IPS-20b (cell line): ENCODE measurements around the gene SPPL2B.

Experiments used
- H3K27ac ChIP-seq: one replicate; pipeline ENCODE4 v1.5.1; 2013; ENCODE audit warnings: low read length
- H3K27me3 ChIP-seq: 2 replicates; pipeline ENCODE4 v1.6.1; 2013; ENCODE audit warnings: mild to moderate bottlenecking, low read length, inconsistent platforms; ENCODE audit not compliant: insufficient read depth
- H3K36me3 ChIP-seq: 2 replicates; pipeline ENCODE4 v1.6.1; 2013; ENCODE audit warnings: low read depth, mild to moderate bottlenecking, inconsistent platforms, low read length, moderate library complexity; ENCODE audit not compliant: insufficient read depth
- H3K4me1 ChIP-seq: 2 replicates; pipeline ENCODE4 v1.6.1; 2013; ENCODE audit warnings: mild to moderate bottlenecking, control low read depth, inconsistent platforms, low read length, moderate library complexity; ENCODE audit not compliant: insufficient read depth
- H3K4me3 ChIP-seq: 2 replicates; pipeline ENCODE4 v1.5.1; 2013; ENCODE audit warnings: mild to moderate bottlenecking, low read length, inconsistent platforms
- H3K9ac ChIP-seq: 2 replicates; pipeline ENCODE4 v1.6.1; 2013; ENCODE audit warnings: low read depth, mild to moderate bottlenecking, inconsistent platforms, low read length, moderate library complexity
- H3K9me3 ChIP-seq: 2 replicates; pipeline ENCODE4 v1.6.1; 2013; ENCODE audit warnings: mild to moderate bottlenecking, low read depth, low read length, inconsistent platforms; ENCODE audit not compliant: insufficient read depth

SPPL2B gene

DNA sequence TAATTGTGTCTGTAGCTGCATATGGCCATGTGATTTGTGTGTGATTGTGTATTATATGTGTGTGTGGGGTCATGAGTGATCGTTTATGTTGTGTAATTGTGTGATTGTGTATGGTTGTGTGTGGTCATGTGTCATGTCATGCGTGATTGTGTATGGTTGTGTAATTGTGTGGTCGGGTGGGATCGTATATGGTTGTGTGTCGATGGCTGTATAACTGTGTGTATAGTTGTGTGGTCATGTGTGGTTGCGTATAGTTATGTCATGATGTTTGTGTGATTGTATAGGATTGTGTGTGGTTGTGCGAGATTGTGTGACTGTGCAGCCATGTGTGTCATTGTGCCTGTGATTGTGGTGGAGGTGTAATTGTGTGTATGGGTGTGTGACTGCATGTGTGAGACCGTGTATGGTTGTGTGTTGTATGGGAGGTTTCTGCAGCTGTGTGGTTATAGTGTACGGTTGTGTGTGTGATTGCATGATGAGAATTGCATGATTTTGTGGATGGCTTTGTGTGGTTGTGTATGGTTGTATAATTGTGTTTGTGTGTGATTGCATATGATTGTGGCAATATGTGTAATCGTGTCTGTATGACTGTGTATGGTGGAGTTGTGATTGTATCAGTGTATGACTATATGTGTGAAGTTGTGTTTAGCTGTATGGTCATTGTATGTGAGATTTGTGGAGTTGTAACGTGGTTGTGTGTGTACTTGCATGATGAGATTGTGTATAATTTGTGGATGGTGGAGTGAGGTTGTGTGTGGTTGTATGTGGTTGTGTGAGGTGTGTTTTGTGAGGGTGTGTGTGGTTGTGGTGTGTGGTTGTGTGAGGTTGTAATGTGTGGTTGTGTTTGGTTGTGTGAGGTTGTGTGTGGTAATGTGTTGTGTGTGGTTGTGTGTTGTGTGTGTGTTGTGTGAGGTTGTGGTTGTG, 33.8 kb downstream of the SPPL2B start:
- Histone ChIP-seq H3K9ac (no peak overlapping the region), H3K4me3 (no peak overlapping the region), H3K36me3 (no peaks in the 10 kb centered on the region), H3K4me1 (no peaks in the 10 kb centered on the region), H3K9me3 (no peaks in the 10 kb centered on the region), H3K27me3 (peaks cover 37% of the 10 kb centered on the region), H3K27ac (no peak overlapping the region)

- Histone ChIP-seq H3K9ac (no peak overlapping the region), H3K4me3 (no peak overlapping the region), H3K4me1 (no peaks in the 10 kb centered on the region), H3K36me3 (no peaks in the 10 kb centered on the region), H3K9me3 (no peaks in the 10 kb centered on the region), H3K27me3 (peaks cover 37% of the 10 kb centered on the region), H3K27ac (no peak overlapping the region)
Observed at GRCh38 chr19:2362970-2363300, 34.5 kb downstream of the SPPL2B start.

DNA sequence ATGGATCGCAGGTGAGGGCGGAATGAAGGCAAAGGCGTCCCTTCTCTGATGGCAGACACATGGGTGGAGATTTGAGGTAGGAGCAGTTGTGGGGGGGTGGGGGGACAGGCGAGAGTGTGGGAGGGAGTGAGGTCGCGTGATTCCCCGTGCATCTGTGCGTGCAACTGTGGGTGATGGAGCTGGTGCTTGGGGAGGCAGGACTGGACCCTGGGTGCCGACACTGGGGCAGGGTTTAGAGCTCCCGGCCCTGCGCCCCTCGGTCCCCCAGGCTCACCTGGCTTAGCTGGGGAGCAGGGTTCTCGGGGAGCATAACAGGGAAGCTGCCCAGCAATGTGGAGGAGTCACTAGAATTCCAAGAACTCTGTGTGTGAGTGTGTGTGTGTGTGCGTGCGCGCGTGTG, 34.9 kb downstream of the SPPL2B start:
- H3K4me3 ChIP-seq: no peak overlapping the region
- H3K27ac ChIP-seq: no peak overlapping the region

GRCh38 chr19:2365201-2365970, 36.9 kb downstream of the SPPL2B start:
- no peak overlapping the region for H3K9ac ChIP-seq
- no peak overlapping the region for H3K27ac ChIP-seq
- peaks cover 12% of the 10 kb centered on the region for H3K27me3 ChIP-seq
- no peaks in the 10 kb centered on the region for H3K9me3 ChIP-seq
- H3K4me1 ChIP-seq: no peaks in the 10 kb centered on the region
- no peaks in the 10 kb centered on the region for H3K36me3 ChIP-seq
- no peak overlapping the region for H3K4me3 ChIP-seq

More for the DNA sequence above, 34.9 kb downstream of the SPPL2B start:
- H3K9ac ChIP-seq: no peak overlapping the region
- no peaks in the 10 kb centered on the region for H3K36me3 ChIP-seq
- H3K27me3 ChIP-seq: peaks cover 32% of the 10 kb centered on the region
- H3K9me3 ChIP-seq: no peaks in the 10 kb centered on the region
- no peaks in the 10 kb centered on the region for H3K4me1 ChIP-seq

GRCh38 chr19:2371656-2372055, 43.2 kb downstream of the SPPL2B start:
- H3K9ac ChIP-seq: no peak overlapping the region
- no peaks in the 10 kb centered on the region; the same call in 1 of the 2 replicates for H3K9me3 ChIP-seq
- no peak overlapping the region for H3K4me3 ChIP-seq
- no peak overlapping the region for H3K27ac ChIP-seq
- no peaks in the 10 kb centered on the region for H3K36me3 ChIP-seq
- no peaks in the 10 kb centered on the region for H3K27me3 ChIP-seq
- no peaks in the 10 kb centered on the region for H3K4me1 ChIP-seq

- Histone ChIP-seq H3K27ac (no peak overlapping the region), H3K4me3 (no peak overlapping the region), H3K9ac (no peak overlapping the region), H3K4me1 (no peaks in the 10 kb centered on the region), H3K9me3 (no peaks in the 10 kb centered on the region; the same call in 1 of the 2 replicates), H3K36me3 (no peaks in the 10 kb centered on the region), H3K27me3 (no peaks in the 10 kb centered on the region)
Observed at GRCh38 chr19:2372076-2372612, 43.7 kb downstream of the SPPL2B start.

GRCh38 chr19:2374808-2375207, 46.3 kb downstream of the SPPL2B start:
- Histone ChIP-seq H3K27ac (no peak overlapping the region), H3K9ac (no peak overlapping the region), H3K4me3 (no peak overlapping the region), H3K4me1 (no peaks in the 10 kb centered on the region), H3K27me3 (no peaks in the 10 kb centered on the region), H3K9me3 (no peaks in the 10 kb centered on the region; the same call in 1 of the 2 replicates), H3K36me3 (no peaks in the 10 kb centered on the region)

DNA sequence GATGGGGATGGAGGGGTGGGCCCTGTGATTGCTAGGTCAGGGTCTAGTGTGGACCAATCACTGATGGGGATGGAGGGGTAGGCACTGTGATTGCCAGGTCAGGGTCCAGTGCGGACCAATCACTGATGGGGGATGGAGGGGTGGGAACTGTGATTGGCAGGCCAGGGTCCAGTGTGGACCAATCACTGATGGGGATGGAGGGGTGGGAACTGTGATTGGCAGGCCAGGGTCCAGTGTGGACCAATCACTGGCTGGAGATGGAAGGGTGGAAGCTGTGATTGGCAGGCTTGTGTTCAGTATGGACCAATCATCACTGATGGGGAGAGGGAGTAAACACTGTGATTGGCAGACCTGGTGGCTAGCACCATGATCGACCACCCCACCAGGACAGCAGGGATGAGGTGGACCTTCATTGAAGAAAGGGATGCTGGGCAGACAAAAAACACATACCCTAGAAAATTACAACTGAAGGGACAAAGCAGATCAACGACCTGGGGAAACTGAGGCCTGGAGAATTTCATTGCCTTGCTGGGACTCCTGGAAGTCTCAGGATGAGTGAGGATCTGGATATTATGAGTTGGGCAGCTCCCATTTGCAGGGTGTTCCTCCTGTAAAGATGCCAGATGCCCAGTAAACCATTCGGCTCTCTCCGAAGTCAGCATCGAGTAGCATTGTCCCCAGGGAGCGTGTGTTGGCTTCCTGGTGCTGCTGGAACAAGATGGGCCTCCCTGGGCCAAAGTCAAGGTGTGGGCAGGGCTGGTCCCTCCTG, 47.1 kb downstream of the SPPL2B start:
- Histone ChIP-seq H3K4me1 (no peaks in the 10 kb centered on the region), H3K4me3 (no peak overlapping the region), H3K27me3 (no peaks in the 10 kb centered on the region), H3K27ac (no peak overlapping the region), H3K9ac (no peak overlapping the region), H3K36me3 (no peaks in the 10 kb centered on the region), H3K9me3 (no peaks in the 10 kb centered on the region; the same call in 1 of the 2 replicates)

DNA sequence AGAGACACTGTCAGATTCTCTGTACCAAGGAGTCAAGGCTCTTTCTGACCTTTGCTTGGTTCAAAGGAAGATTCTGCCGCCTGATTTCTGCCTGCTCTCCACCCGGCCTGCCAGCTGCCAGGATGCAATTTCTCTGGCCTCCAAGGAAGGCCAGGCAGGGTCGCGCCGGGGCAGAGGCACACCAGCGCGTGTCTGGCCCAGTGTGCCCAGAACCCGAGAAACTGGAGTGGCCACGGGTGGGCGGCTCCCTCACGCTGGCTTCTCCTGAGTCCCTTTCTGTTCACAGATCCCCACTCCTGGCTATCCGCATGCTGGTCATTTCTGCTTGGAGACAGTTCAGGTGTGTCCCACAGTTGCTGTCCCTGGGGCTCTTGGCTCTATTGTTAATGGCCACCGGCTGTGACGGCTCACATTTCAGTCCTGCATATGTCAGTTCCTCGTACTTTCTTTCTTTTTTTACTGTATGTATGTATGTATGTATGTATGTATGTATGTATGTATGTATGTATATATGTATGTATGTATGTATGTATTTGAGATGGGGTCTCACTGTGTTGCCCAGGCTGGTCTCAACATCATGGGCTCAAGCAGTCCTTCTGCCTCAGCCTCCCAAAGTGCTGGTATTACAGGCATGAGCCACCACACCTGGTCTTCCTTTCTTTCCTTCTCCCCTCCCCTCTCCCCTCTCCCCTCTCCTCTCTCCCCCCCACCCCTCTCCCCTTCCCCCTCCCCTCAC, 48.5 kb downstream of the SPPL2B start:
- no peak overlapping the region for H3K27ac ChIP-seq
- H3K9me3 ChIP-seq: no peaks in the 10 kb centered on the region; the same call in 1 of the 2 replicates
- H3K4me3 ChIP-seq: no peak overlapping the region
- no peaks in the 10 kb centered on the region for H3K4me1 ChIP-seq
- H3K9ac ChIP-seq: no peak overlapping the region
- H3K27me3 ChIP-seq: no peaks in the 10 kb centered on the region
- H3K36me3 ChIP-seq: no peaks in the 10 kb centered on the region

- H3K27me3 ChIP-seq: no peaks in the 10 kb centered on the region
- no peak overlapping the region for H3K27ac ChIP-seq
- H3K4me3 ChIP-seq: no peak overlapping the region
- H3K36me3 ChIP-seq: no peaks in the 10 kb centered on the region
- no peak overlapping the region for H3K9ac ChIP-seq
- no peaks in the 10 kb centered on the region; the same call in 1 of the 2 replicates for H3K9me3 ChIP-seq
- no peaks in the 10 kb centered on the region for H3K4me1 ChIP-seq
Observed at GRCh38 chr19:2380567-2380966, 52.1 kb downstream of the SPPL2B start.
